Effector memory CD4-positive, alpha-beta T cell (primary cell): Measurements from ENCODE around the gene KRT3.
"Not testable (repeated sequence)": the region's sequence is repeated elsewhere in the genome, so short reads cannot be mapped to it uniquely, and the experiment has no call there.

Experiments
- DNase-seq, 3 donors: peaks; one replicate each; pipeline ENCODE4 v3.0.0-alpha.2; 2020
- H3K27ac ChIP-seq: 2 replicates; pipeline ENCODE4 v1.7.0; 2013; ENCODE audit warnings: mild to moderate bottlenecking, low read length, moderate library complexity; ENCODE audit not compliant: insufficient read depth, poor library complexity, severe bottlenecking
- H3K27me3 ChIP-seq: replicated peaks from 2 replicates; pipeline ENCODE4 v1.7.0; 2013; ENCODE audit warnings: mild to moderate bottlenecking, low read length; ENCODE audit not compliant: insufficient read depth, control insufficient read depth, poor library complexity, severe bottlenecking
- H3K36me3 ChIP-seq: 2 replicates; pipeline ENCODE4 v1.7.0; 2013; ENCODE audit warnings: mild to moderate bottlenecking, low read length, moderate library complexity; ENCODE audit not compliant: control insufficient read depth, insufficient read depth
- H3K4me1 ChIP-seq: 2 replicates; pipeline ENCODE4 v1.7.0; 2013; ENCODE audit warnings: low read length, mild to moderate bottlenecking; ENCODE audit not compliant: control insufficient read depth, insufficient read depth, poor library complexity, severe bottlenecking
- H3K4me3 ChIP-seq: 2 replicates; pipeline ENCODE4 v1.7.0; 2013; ENCODE audit warnings: low read length, low read depth, mild to moderate bottlenecking; ENCODE audit not compliant: insufficient read depth, poor library complexity, severe bottlenecking
- H3K9me3 ChIP-seq: 2 replicates; pipeline ENCODE4 v1.7.0; 2013; ENCODE audit warnings: mild to moderate bottlenecking, low read length, moderate library complexity; ENCODE audit not compliant: control insufficient read depth

The KRT3 gene

GRCh38 chr12:52752516-52752915, 43.4 kb downstream of the KRT3 start:
- no peaks in the 10 kb centered on the region for H3K36me3 ChIP-seq
- H3K4me3 ChIP-seq = no peak overlapping the region
- H3K4me1 ChIP-seq = no peaks in the 10 kb centered on the region
- H3K27me3 ChIP-seq = no peaks in the 10 kb centered on the region
- DNase-seq = no peak
- H3K9me3 ChIP-seq = no peaks in the 10 kb centered on the region
- no peak overlapping the region for H3K27ac ChIP-seq

- H3K36me3 ChIP-seq = no peaks in the 10 kb centered on the region
- DNase-seq = no peak
- no peak overlapping the region for H3K27ac ChIP-seq
- H3K27me3 ChIP-seq = no peaks in the 10 kb centered on the region
- H3K4me1 ChIP-seq = no peaks in the 10 kb centered on the region
- H3K4me3 ChIP-seq = no peak overlapping the region
- no peaks in the 10 kb centered on the region for H3K9me3 ChIP-seq
Observed at GRCh38 chr12:52751795-52752194, 44.1 kb downstream of the KRT3 start.

- H3K27ac ChIP-seq, H3K27me3 ChIP-seq, H3K4me1 ChIP-seq: not testable (repeated sequence)
Observed at GRCh38 chr12:52750532-52750931, 45.4 kb downstream of the KRT3 start.

GRCh38 chr12:52749827-52750226, 46.1 kb downstream of the KRT3 start:
- DNase-seq = no peak
- H3K36me3 ChIP-seq = no peaks in the 10 kb centered on the region
- no peak overlapping the region for H3K27ac ChIP-seq

More at GRCh38 chr12:52750532-52750931, 45.4 kb downstream of the KRT3 start:
- DNase-seq, H3K9me3 ChIP-seq, H3K4me3 ChIP-seq, H3K36me3 ChIP-seq: not testable (repeated sequence)

GRCh38 chr12:52748578-52748977, 47.3 kb downstream of the KRT3 start:
- H3K27me3 ChIP-seq = no peaks in the 10 kb centered on the region
- no peaks in the 10 kb centered on the region for H3K9me3 ChIP-seq
- no peak overlapping the region for H3K27ac ChIP-seq
- H3K36me3 ChIP-seq = no peaks in the 10 kb centered on the region
- no peak for DNase-seq
- H3K4me1 ChIP-seq = no peaks in the 10 kb centered on the region
- no peak overlapping the region for H3K4me3 ChIP-seq

More at GRCh38 chr12:52749827-52750226, 46.1 kb downstream of the KRT3 start:
- H3K4me1 ChIP-seq = no peaks in the 10 kb centered on the region
- H3K4me3 ChIP-seq = no peak overlapping the region
- H3K27me3 ChIP-seq = no peaks in the 10 kb centered on the region
- H3K9me3 ChIP-seq = no peaks in the 10 kb centered on the region

- no peaks in the 10 kb centered on the region for H3K27me3 ChIP-seq
- H3K27ac ChIP-seq = no peak overlapping the region
- no peaks in the 10 kb centered on the region for H3K36me3 ChIP-seq
- no peak for DNase-seq
- H3K9me3 ChIP-seq = no peaks in the 10 kb centered on the region
- no peaks in the 10 kb centered on the region for H3K4me1 ChIP-seq
- no peak overlapping the region for H3K4me3 ChIP-seq
Observed at GRCh38 chr12:52745554-52745953, 50.4 kb downstream of the KRT3 start.

- no peak for DNase-seq
- Histone ChIP-seq H3K4me3 (no peak overlapping the region), H3K36me3 (no peaks in the 10 kb centered on the region), H3K4me1 (no peaks in the 10 kb centered on the region), H3K27ac (no peak overlapping the region), H3K27me3 (no peaks in the 10 kb centered on the region), H3K9me3 (no peaks in the 10 kb centered on the region)
Observed at GRCh38 chr12:52744493-52745156, 51.3 kb downstream of the KRT3 start.

GRCh38 chr12:52742822-52743457, 53.0 kb downstream of the KRT3 start:
- DNase-seq = no peak
- no peak overlapping the region for H3K27ac ChIP-seq
- no peaks in the 10 kb centered on the region for H3K4me1 ChIP-seq
- H3K4me3 ChIP-seq = no peak overlapping the region
- no peaks in the 10 kb centered on the region for H3K9me3 ChIP-seq
- no peaks in the 10 kb centered on the region for H3K27me3 ChIP-seq
- H3K36me3 ChIP-seq = no peaks in the 10 kb centered on the region

- no peaks in the 10 kb centered on the region for H3K4me1 ChIP-seq
- no peak for DNase-seq
- H3K27ac ChIP-seq = no peak overlapping the region
- H3K9me3 ChIP-seq = no peaks in the 10 kb centered on the region
- no peaks in the 10 kb centered on the region for H3K27me3 ChIP-seq
- H3K36me3 ChIP-seq = no peaks in the 10 kb centered on the region
- H3K4me3 ChIP-seq = no peak overlapping the region
Observed at GRCh38 chr12:52742196-52742580, 53.7 kb downstream of the KRT3 start.

- DNase-seq = peak in 1 of 3 donors; percentile 8
- H3K4me1 ChIP-seq = no peaks in the 10 kb centered on the region
- no peaks in the 10 kb centered on the region for H3K36me3 ChIP-seq
- no peak overlapping the region for H3K4me3 ChIP-seq
- no peak overlapping the region for H3K27ac ChIP-seq
- no peaks in the 10 kb centered on the region for H3K9me3 ChIP-seq
- H3K27me3 ChIP-seq = no peaks in the 10 kb centered on the region
Observed at GRCh38 chr12:52741375-52742195, 54.3 kb downstream of the KRT3 start.
